ENCODE data around the gene TPRX2.
"Not testable (repeated sequence)": the region's sequence is repeated elsewhere in the genome, so short reads cannot be mapped to it uniquely, and the experiment has no call there.

TPRX2 gene, protein sequence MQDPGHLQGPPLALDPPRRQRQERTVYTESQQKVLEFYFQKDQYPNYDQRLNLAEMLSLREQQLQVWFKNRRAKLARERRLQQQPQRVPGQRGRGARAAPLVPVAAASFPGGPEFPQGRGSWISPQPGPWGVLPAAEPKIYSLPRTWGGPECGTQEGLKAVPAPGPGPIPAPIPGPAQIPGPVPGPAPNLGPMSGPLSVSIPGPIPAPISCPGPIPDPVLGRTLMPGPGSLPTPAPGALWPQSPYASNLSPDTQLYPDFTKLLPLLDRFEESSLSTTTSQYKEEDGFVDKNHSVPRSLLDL

DNA sequence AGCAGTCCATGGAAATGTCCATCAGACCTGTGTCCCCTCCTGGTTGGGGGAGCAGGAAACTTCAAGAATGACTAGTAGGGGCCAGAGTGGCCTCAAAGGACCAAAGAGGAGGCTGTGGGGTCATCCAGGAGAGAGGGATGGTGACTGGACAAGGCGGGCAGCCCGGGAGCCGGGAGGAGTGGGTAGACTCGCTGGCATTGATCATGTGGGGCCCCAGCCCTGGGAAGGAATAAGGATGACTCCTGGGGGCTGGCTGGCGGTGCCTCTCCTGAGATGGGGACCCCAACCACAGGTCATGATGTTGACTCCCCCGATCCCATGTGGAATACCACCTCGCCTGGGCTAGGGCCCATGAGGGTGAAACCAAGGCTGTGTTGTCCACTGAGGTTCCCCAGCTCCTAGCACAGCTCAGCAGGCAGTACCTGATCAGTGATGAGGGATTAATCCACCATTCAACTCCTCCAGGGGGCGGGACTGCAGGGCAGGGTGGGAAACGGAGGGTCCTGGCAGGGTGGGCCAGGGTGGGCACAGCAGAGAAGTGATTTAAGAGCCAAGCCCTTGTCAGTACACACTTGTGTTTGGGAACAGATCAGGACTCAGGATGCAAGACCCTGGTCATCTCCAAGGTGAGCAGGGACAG lies at the start of gene TPRX2:
TSS of gene TPRX2 (plus strand) at position 590 of the 640 bp plus-strand sequence. CDS start at position 602, 12 bp downstream.
- not testable (repeated sequence) for H3K9ac ChIP-seq (ENCODE audit: low read length); H3K4me3 ChIP-seq (ENCODE audit: low read length); H3K27ac ChIP-seq (ENCODE audit: low read length); H3K9me3 ChIP-seq (ENCODE audit: control insufficient read depth, low read depth, low read length); H3K27me3 ChIP-seq (ENCODE audit: control insufficient read depth, insufficient read depth, low read length); H3K36me3 ChIP-seq (ENCODE audit: control insufficient read depth, low read depth, low read length); H3K4me1 ChIP-seq (ENCODE audit: control insufficient read depth, low read depth, low read length)

DNA sequence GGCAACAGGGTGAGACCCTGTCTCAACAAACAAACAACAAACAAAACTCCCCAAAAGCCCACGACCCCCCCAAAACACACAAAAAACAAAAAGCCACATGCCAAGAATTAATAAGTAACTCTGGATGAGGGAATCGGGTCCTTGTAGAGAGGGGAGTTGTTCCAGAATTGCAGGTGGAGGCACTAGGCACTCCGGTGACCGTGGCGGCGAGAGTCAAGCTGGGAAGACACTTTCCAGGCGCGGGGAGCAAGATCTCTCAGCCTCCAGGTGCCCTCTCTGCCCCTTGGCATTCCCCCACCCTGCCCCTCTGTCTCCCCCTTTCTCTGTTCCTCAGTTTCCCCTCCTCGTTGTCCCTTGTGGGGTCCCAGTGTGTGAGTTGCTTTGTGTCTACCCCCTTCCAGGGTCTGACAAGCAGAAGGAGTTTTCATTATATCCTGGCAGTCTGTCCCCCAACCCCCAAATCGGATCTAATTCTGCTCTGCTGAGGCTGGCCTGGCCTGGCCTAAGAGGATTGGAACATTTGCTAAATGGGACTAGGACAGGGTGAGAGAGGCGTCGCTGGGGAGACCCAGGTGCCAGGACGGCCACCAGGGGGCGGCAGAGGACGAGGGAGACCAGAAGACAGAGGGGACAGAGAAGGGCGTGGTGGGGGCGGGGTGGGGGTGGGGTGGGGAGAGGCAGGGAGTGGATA lies 45.6 kb upstream of the TPRX2 start:
- Histone ChIP-seq H3K9me3 (ENCODE audit: control insufficient read depth, low read depth, low read length) (no peaks in the 10 kb centered on the region), H3K9ac (ENCODE audit: low read length) (no peak overlapping the region), H3K27me3 (ENCODE audit: control insufficient read depth, insufficient read depth, low read length) (no peaks in the 10 kb centered on the region), H3K27ac (ENCODE audit: low read length) (no peak overlapping the region), H3K4me1 (ENCODE audit: control insufficient read depth, low read depth, low read length) (no peaks in the 10 kb centered on the region), H3K36me3 (ENCODE audit: control insufficient read depth, low read depth, low read length) (no peaks in the 10 kb centered on the region), H3K4me3 (ENCODE audit: low read length) (no peak overlapping the region)

DNA sequence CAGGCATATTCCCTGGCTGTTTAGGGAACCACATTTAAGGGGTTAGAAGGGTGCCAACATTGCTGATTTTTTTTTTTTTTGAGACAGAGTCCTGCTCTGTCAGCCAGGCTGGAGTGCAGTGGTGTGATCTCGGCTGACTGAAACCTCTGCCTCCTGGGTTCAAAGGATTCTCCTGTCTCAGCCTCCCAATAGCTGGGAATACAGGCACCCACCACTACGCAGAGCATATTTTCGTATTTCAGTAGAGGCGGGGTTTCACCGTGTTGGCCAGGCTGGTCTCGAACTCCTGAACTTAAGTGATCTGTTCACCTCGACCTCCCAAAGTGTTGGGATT lies 45.1 kb upstream of the TPRX2 start:
- Histone ChIP-seq H3K4me3 (ENCODE audit: low read length) (no peak overlapping the region), H3K9me3 (ENCODE audit: control insufficient read depth, low read depth, low read length) (no peaks in the 10 kb centered on the region), H3K36me3 (ENCODE audit: control insufficient read depth, low read depth, low read length) (no peaks in the 10 kb centered on the region), H3K4me1 (ENCODE audit: control insufficient read depth, low read depth, low read length) (no peaks in the 10 kb centered on the region), H3K27ac (ENCODE audit: low read length) (no peak overlapping the region), H3K9ac (ENCODE audit: low read length) (no peak overlapping the region), H3K27me3 (ENCODE audit: control insufficient read depth, insufficient read depth, low read length) (no peaks in the 10 kb centered on the region)

DNA sequence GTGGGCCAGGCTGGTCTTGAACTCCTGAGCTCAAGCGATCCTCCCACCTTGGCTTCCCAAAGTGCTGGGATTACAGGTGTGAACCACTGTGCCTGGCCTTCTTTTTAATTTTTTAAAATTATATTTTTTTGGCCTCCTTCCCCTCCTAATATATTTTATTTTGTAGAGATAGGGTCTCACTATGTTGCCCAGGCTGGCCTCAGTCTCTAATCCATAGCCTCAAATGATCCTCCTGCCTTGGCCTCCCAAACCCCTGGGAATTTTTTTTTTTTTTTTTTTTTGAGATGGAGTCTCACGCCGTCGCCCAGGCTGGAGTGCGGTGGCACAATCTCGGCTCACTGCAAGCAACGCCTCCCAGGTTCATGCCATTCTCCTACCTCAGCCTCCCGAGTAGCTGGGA lies 42.8 kb upstream of the TPRX2 start:
- H3K9ac ChIP-seq (ENCODE audit: low read length); H3K9me3 ChIP-seq (ENCODE audit: control insufficient read depth, low read depth, low read length); H3K27ac ChIP-seq (ENCODE audit: low read length); H3K4me3 ChIP-seq (ENCODE audit: low read length); H3K36me3 ChIP-seq (ENCODE audit: control insufficient read depth, low read depth, low read length); H3K27me3 ChIP-seq (ENCODE audit: control insufficient read depth, insufficient read depth, low read length): not testable (repeated sequence)
- H3K4me1 ChIP-seq (ENCODE audit: control insufficient read depth, low read depth, low read length) = peaks cover 16% of the 10 kb centered on the region

DNA sequence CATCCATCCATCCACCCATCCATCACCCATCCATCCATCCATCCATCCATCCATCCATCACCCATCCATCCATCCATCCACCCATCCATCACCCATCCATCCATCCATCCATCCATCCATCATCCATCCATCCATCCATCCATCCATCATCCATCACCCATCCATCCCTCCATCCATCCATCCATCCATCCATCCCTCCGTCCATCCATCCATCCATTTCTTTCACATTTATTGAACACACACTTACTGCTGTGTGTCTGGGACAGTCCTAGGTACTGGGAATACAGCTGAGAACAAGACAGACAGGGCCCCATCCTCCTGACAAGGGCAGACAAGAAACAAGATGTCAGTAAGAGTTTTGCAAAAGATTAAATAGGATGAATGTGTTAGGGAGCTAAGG lies 40.8 kb upstream of the TPRX2 start:
- H3K27ac ChIP-seq (ENCODE audit: low read length); H3K4me3 ChIP-seq (ENCODE audit: low read length); H3K27me3 ChIP-seq (ENCODE audit: control insufficient read depth, insufficient read depth, low read length); H3K36me3 ChIP-seq (ENCODE audit: control insufficient read depth, low read depth, low read length); H3K9ac ChIP-seq (ENCODE audit: low read length); H3K9me3 ChIP-seq (ENCODE audit: control insufficient read depth, low read depth, low read length): not testable (repeated sequence)
- peaks cover 22% of the 10 kb centered on the region for H3K4me1 ChIP-seq (ENCODE audit: control insufficient read depth, low read depth, low read length)

DNA sequence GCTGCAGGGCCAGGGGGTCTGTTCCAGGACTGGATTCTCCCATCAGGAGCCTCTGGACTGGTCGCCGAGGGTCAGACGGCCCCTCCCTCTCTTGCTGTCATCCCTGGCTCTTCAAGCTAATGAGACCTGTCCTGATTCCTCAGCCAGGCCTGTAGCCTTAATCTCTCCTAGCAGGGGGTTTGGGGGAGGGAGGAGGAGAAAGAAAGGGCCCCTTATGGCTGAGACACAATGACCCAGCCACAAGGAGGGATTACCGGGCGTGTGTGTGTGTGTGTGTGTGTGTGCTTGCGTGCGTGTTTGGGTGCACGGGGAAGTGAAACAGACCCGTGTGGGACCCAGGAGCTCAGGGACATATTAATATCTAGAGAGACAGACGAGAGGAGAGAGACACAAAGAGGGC lies 39.2 kb upstream of the TPRX2 start:
- Histone ChIP-seq H3K9ac (ENCODE audit: low read length) (peak overlapping the region; percentile 8), H3K4me1 (ENCODE audit: control insufficient read depth, low read depth, low read length) (peaks cover 22% of the 10 kb centered on the region), H3K4me3 (ENCODE audit: low read length) (peak overlapping the region; percentile 18), H3K9me3 (ENCODE audit: control insufficient read depth, low read depth, low read length) (no peaks in the 10 kb centered on the region), H3K27me3 (ENCODE audit: control insufficient read depth, insufficient read depth, low read length) (no peaks in the 10 kb centered on the region), H3K27ac (ENCODE audit: low read length) (no peak overlapping the region), H3K36me3 (ENCODE audit: control insufficient read depth, low read depth, low read length) (no peaks in the 10 kb centered on the region)

DNA sequence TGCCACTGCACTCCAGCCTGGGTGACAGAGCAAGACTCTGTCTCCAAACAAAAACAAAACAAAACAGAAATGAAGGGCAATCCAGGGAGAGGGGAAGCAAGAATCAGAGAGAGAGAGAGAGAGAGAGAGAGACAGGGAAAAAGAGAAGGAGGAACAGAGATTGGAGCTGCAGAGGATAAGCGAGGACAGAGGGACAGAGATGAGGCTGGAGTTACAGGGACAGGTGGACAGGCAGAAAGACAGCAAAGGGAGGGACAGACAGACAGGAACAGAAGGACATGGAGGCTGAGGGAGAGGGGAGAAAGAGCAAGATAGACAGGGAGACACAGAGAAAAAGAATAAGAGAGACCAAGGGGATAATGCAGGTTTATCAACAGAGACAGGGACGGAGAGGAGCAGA lies 38.6 kb upstream of the TPRX2 start:
- Histone ChIP-seq H3K4me1 (ENCODE audit: control insufficient read depth, low read depth, low read length) (peaks cover 22% of the 10 kb centered on the region), H3K9me3 (ENCODE audit: control insufficient read depth, low read depth, low read length) (no peaks in the 10 kb centered on the region), H3K4me3 (ENCODE audit: low read length) (peak overlapping the region; percentile 18), H3K27me3 (ENCODE audit: control insufficient read depth, insufficient read depth, low read length) (no peaks in the 10 kb centered on the region), H3K9ac (ENCODE audit: low read length) (peak overlapping the region; percentile 8), H3K36me3 (ENCODE audit: control insufficient read depth, low read depth, low read length) (no peaks in the 10 kb centered on the region), H3K27ac (ENCODE audit: low read length) (no peak overlapping the region)

DNA sequence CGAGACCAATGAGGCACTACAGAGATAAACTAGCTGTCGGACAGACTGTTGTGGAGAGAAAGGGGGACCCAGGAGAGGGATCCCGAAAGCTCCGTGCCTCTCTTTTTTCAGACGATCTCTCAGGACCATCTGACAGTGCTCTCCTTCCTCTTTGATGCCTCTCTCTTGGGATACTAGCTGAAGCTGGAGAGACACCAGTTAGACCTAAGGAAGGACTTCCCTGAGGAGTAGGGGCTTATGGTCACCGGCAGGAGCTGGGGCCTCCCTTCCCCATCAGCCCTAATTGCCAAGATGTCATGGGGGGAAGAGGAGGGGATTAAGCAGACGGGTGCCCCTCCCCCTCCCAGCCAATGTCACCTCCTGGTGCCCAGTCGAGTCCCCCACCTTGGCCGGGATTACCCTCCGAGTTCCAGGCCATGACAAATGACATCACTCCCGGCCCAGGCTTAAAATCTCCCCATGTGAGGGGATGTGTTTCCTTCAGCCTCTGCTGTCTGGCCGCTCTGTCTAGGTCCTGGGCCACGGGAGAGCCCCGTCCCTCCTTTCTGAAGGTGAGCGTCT lies 37.5 kb upstream of the TPRX2 start, which contains the start of gene CRX:
TSS of gene CRX (plus strand) at position 478 of the 561 bp plus-strand sequence. CDS start 12,507 bp downstream, outside the sequence.
- H3K4me3 ChIP-seq (ENCODE audit: low read length) = no peak within 1 kb of the TSS
- no peaks in the 10 kb centered on the region for H3K27me3 ChIP-seq (ENCODE audit: control insufficient read depth, insufficient read depth, low read length)
- H3K27ac ChIP-seq (ENCODE audit: low read length) = no peak within 1 kb of the TSS
- H3K4me1 ChIP-seq (ENCODE audit: control insufficient read depth, low read depth, low read length) = peaks cover 22% of the 10 kb centered on the region
- H3K9ac ChIP-seq (ENCODE audit: low read length) = no peak within 1 kb of the TSS
- H3K9me3 ChIP-seq (ENCODE audit: control insufficient read depth, low read depth, low read length) = no peaks in the 10 kb centered on the region
- H3K36me3 ChIP-seq (ENCODE audit: control insufficient read depth, low read depth, low read length) = no peaks in the 10 kb centered on the region

DNA sequence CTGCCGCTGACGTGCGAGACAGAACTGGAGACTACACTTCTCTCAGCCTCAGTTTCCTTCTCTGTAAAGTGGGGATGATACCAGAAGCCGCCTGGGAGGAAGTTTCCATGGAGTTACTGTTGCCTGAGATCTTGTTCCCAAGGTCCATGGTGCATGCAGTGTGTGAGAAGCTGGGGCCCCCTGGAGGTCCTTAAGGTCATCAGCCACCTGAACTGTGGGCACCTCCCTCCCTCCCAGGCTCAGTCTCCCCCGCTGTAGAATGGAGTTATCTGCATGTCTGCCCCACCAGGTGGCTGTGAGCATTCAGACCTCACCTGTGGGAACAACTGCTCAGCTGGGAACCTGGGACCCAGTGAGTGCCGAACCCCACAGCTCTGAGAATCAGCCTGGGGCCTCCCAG lies 34.6 kb upstream of the TPRX2 start:
- H3K4me3 ChIP-seq (ENCODE audit: low read length) = no peak overlapping the region
- no peaks in the 10 kb centered on the region for H3K27me3 ChIP-seq (ENCODE audit: control insufficient read depth, insufficient read depth, low read length)
- no peaks in the 10 kb centered on the region for H3K9me3 ChIP-seq (ENCODE audit: control insufficient read depth, low read depth, low read length)
- H3K9ac ChIP-seq (ENCODE audit: low read length) = no peak overlapping the region
- no peak overlapping the region for H3K27ac ChIP-seq (ENCODE audit: low read length)
- H3K36me3 ChIP-seq (ENCODE audit: control insufficient read depth, low read depth, low read length) = no peaks in the 10 kb centered on the region
- peaks cover 24% of the 10 kb centered on the region for H3K4me1 ChIP-seq (ENCODE audit: control insufficient read depth, low read depth, low read length)

DNA sequence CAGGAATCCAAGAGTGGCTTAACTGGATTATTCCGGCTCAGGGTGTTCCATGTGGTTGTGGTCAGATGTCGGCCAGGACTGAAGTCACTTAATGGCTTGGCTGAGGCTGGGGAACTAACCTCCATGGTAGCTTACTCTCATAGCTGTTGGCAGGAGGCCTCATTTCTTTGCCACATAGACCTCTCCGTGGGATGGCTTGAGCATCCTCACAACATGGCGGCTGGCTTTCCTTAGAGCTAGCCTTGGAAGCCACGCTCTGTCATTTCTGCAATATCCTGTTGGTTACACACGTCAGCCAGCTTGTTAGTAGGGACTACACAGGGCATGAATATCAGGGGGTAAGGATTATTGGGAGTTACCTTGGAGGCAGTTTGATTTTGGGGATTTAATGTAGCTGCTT lies 32.2 kb upstream of the TPRX2 start:
- H3K36me3 ChIP-seq (ENCODE audit: control insufficient read depth, low read depth, low read length) = no peaks in the 10 kb centered on the region
- H3K4me3 ChIP-seq (ENCODE audit: low read length) = no peak overlapping the region

DNA sequence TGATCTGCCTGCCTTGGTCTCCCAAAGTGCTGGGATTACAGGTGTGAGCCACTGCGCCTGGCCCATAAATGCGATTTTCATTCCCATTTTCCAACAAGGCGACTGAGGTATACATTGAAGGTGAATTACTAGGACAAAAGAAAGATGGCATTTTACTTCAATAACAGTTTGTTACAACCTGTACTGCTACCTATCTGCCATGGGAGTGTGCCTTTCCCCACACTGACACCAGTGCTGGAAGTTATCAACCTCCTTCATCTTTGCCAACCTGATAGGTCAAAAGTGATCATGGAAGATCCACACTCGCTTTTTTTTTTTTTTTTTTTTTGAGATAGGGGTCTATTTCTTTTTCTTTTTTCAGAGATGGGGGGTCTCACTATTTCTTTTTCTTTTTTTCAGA lies 26.3 kb upstream of the TPRX2 start:
- H3K27me3 ChIP-seq (ENCODE audit: control insufficient read depth, insufficient read depth, low read length) = no peaks in the 10 kb centered on the region
- H3K27ac ChIP-seq (ENCODE audit: low read length) = no peak overlapping the region
- no peaks in the 10 kb centered on the region for H3K36me3 ChIP-seq (ENCODE audit: control insufficient read depth, low read depth, low read length)
- H3K4me1 ChIP-seq (ENCODE audit: control insufficient read depth, low read depth, low read length) = peaks cover 5% of the 10 kb centered on the region
- no peak overlapping the region for H3K9ac ChIP-seq (ENCODE audit: low read length)
- H3K9me3 ChIP-seq (ENCODE audit: control insufficient read depth, low read depth, low read length) = no peaks in the 10 kb centered on the region
- H3K4me3 ChIP-seq (ENCODE audit: low read length) = no peak overlapping the region

More for the DNA sequence above, 32.2 kb upstream of the TPRX2 start:
- Histone ChIP-seq H3K9ac (ENCODE audit: low read length) (no peak overlapping the region), H3K4me1 (ENCODE audit: control insufficient read depth, low read depth, low read length) (peaks cover 5% of the 10 kb centered on the region), H3K27me3 (ENCODE audit: control insufficient read depth, insufficient read depth, low read length) (no peaks in the 10 kb centered on the region), H3K27ac (ENCODE audit: low read length) (no peak overlapping the region), H3K9me3 (ENCODE audit: control insufficient read depth, low read depth, low read length) (no peaks in the 10 kb centered on the region)
